HG03520 (cell line): ENCODE measurements around the gene AQP2.
"Not testable (repeated sequence)": the region's sequence is repeated elsewhere in the genome, so short reads cannot be mapped to it uniquely, and the experiment has no call there.

Source experiments
- ATAC-seq: cut with Tn5 transposase; IDR thresholded peaks from one replicate; pipeline ENCODE4 v1.9.1; 2021; ENCODE audit warnings: mild to moderate bottlenecking, moderate library complexity; ENCODE audit not compliant: unreplicated experiment

Gene AQP2

GRCh38 chr12:49984476-49985359 lies 34.2 kb downstream of the AQP2 start:
- no peak for ATAC-seq

DNA sequence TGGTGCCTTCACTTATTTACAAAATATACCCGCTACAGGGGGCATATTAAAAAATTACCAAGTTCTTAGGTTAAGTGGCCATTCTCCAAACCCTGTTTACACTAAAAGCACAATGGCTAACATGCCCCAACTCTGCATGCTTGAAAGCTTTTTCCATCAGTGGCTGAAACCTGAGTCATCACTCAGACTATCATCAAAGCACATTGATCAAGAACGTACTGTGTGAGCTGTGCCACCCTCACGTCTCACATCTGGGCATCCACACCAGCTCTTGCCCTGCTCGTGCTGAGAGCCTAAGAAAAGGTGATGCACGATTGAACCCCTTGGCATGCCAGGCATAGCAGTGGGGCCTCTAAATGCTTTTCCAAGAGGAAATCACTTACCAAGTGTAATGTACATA lies 35.4 kb downstream of the AQP2 start:
- ATAC-seq = no peak

DNA sequence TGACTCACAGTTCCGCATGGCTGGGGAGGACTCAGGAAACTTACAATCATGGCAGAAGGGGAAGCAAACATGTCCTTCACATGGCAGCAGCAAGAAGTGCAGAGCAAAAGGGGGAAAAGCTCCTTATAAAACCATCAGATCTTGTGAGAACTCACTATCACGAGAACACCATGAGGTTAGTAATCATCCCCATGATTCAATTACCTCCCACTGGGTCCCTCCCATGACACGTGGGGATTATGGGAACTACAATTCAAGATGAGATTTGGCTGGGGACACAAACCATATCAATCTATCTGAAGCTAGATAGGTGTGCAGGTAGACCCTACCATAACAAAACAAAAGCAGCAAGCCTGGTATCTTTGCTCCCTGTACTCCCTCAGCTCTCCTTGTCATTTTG lies 35.9 kb downstream of the AQP2 start:
- not testable (repeated sequence) for ATAC-seq

- no peak for ATAC-seq
Observed at GRCh38 chr12:49987625-49988303, 37.2 kb downstream of the AQP2 start.

DNA sequence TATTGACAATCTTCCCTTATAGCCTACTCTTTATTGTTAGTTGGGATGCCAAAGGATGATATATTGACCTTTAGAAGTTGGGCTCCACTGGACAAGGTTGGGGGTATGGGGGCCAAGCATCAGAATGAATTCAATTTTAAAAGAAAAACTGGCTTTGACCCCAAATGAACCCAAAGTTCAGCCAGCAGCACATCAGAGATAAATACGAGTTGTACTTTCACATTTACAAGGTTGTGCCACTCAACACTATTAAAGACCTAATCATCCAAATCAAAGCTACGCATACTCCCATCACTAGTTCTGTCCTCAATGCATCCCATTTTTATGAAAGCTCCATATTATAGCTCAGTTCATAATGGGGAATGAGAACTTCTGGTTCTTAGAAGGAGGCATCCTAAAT lies 38.9 kb downstream of the AQP2 start:
- ATAC-seq = not testable (repeated sequence)

- ATAC-seq = no peak
Observed at GRCh38 chr12:49990273-49990672, 39.7 kb downstream of the AQP2 start.

DNA sequence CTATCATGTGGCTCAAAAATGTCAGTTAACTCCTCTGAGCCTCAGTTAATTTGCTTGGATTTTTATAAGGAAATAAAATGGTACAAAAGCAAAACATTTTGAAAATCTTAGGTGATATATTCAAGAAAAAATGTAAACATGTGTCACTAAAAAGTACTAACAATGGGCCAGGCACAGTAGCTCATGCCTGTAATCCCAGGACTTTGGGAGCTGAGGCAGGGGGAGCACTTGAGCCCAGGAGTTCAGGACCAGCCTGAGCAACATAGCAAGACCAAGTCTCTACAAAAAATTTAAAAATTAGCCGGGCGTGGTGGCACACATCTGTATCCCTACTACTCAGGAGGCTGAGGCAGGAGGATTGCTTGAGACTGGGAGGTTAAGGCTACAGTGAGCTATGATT lies 47.9 kb downstream of the AQP2 start:
- no peak for ATAC-seq

- no peak for ATAC-seq
Observed at GRCh38 chr12:50003595-50003994, 53.1 kb downstream of the AQP2 start.

GRCh38 chr12:50004696-50005095 lies 54.2 kb downstream of the AQP2 start:
- no peak for ATAC-seq

GRCh38 chr12:50005175-50005574 lies 54.6 kb downstream of the AQP2 start:
- no peak for ATAC-seq

- no peak for ATAC-seq
Observed at GRCh38 chr12:50006280-50006679, 55.7 kb downstream of the AQP2 start.

DNA sequence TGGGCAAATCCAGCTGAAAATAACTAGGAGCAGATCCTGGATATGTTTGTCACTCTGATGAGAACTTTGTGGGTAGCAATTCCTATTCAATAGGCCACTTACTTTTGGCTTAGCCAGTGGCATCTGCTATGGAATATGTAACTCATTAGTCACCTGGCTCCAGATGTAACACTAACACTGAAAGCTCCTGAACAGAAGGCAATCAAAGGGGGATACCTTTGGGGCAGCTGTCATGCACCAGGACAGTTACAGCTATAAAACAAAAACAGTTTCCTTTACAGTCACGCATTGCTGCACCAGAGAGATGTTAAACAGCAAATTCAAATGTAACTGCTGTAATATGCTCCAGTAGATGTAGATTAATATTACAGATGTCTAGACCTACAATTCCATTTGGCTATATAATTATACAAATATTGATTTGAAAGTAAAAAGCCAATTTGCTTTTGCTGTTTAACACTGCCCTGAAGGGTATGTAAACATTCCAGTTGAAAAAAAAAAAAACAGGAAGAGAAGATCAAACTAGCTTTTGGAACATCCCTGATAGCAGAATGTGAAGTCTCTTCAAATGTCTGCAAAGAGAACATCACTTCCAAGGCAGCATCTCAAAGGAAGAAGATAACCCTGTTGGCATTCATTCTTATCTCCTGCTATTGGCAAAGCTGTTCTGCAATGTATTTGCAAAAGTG lies 56.4 kb downstream of the AQP2 start:
- ATAC-seq = no peak
